Breast epithelium (tissue), 4 donors: ENCODE results near the gene GOT1. TPM values are rescaled to one million over a fixed set of nuclear protein-coding genes. Genes with fewer than 3 reads are reported as not detected.

Experiments
- DNase-seq, 2 donors: peaks; one replicate each; pipeline ENCODE4 v3.0.0-alpha.2; 2019; ENCODE audit warnings: low spot score in 2 of 2
- H3K27ac ChIP-seq, 2 donors: fragments of 200-600 bp; sonication (generic) in 1 of 2; one replicate each; pipeline ENCODE4 v1.5.1; 2016 to 2019; ENCODE audit warnings: mild to moderate bottlenecking in 1 of 2
- H3K27me3 ChIP-seq, 2 donors: fragments of 200-600 bp; sonication (generic) in 1 of 2; one replicate each; pipeline versions ENCODE4 v1.5.1 to v1.6.0; 2017 to 2019; ENCODE audit warnings: control low read depth in 1 of 2, mild to moderate bottlenecking in 1 of 2
- H3K36me3 ChIP-seq: fragments of 200-600 bp; one replicate; pipeline ENCODE4 v1.5.1; 2019
- H3K4me1 ChIP-seq, 2 donors: fragments of 200-600 bp; sonication (generic); one replicate each; pipeline ENCODE4 v1.5.1; 2016 to 2019; ENCODE audit warnings: control low read depth in 1 of 2
- H3K4me3 ChIP-seq, 3 donors: fragments of 200-600 bp; sonication (generic); 1 replicate in 2 of 3; 2 replicates in 1 of 3; pipeline ENCODE4 v1.5.1; 2016 to 2019; ENCODE audit warnings: mild to moderate bottlenecking in 3 of 3, moderate library complexity in 2 of 3
- H3K9me3 ChIP-seq, 2 donors: fragments of 200-600 bp; sonication (generic) in 1 of 2; one replicate each; pipeline ENCODE4 v1.5.1; 2016 to 2019; ENCODE audit warnings: control low read depth in 1 of 2
- POLR2A ChIP-seq: fragments of 450-650 bp; IDR thresholded peaks from one replicate; pipeline ENCODE4 v1.6.1; 2016; ENCODE audit warnings: antibody characterized with exemption, mild to moderate bottlenecking, moderate library complexity
- POLR2AphosphoS5 ChIP-seq, 3 donors: sonication (generic); formaldehyde crosslinking; IDR thresholded peaks; one replicate each; pipeline ENCODE4 v1.6.1; 2017; ENCODE audit warnings: antibody characterized with exemption in 3 of 3
- intact Hi-C: fragments of 100-400 bp; cut with DNase I; formaldehyde crosslinking; loops from one replicate; pipeline ENCODE4 v1.15.1; 2023; ENCODE audit warnings: low total_unique reads
- total RNA-seq, 3 donors: library from RNA; depleted of rRNA; stranded (reverse); fragments of >200 nt; gene quantifications; one replicate each; pipeline ENCODE4 v1.1.0, GENCODE V29; 2016
- TF ChIP-seq, protein P1 (sequence below), 3 donors: fragments of 450-650 bp; IDR thresholded peaks; one replicate each; pipeline ENCODE4 v1.5.1; 2016 to 2017; ENCODE audit warnings: antibody characterized with exemption in 3 of 3, mild to moderate bottlenecking in 3 of 3, moderate library complexity in 3 of 3

Gene GOT1
- total RNA-seq, 3 donors from 2014 or later = 13.9 to 18.4 (median 15.7) TPM

- TF ChIP-seq, protein P1, sequence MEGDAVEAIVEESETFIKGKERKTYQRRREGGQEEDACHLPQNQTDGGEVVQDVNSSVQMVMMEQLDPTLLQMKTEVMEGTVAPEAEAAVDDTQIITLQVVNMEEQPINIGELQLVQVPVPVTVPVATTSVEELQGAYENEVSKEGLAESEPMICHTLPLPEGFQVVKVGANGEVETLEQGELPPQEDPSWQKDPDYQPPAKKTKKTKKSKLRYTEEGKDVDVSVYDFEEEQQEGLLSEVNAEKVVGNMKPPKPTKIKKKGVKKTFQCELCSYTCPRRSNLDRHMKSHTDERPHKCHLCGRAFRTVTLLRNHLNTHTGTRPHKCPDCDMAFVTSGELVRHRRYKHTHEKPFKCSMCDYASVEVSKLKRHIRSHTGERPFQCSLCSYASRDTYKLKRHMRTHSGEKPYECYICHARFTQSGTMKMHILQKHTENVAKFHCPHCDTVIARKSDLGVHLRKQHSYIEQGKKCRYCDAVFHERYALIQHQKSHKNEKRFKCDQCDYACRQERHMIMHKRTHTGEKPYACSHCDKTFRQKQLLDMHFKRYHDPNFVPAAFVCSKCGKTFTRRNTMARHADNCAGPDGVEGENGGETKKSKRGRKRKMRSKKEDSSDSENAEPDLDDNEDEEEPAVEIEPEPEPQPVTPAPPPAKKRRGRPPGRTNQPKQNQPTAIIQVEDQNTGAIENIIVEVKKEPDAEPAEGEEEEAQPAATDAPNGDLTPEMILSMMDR (IDR thresholded peaks at IDR 0.05) = no peak
- TF ChIP-seq POLR2AphosphoS5 (IDR thresholded peaks at IDR 0.05) (no peak), POLR2A (no peak)
These were observed 30.8 kb upstream of the GOT1 start for GRCh38 chr10:99461230-99461629.

DNA sequence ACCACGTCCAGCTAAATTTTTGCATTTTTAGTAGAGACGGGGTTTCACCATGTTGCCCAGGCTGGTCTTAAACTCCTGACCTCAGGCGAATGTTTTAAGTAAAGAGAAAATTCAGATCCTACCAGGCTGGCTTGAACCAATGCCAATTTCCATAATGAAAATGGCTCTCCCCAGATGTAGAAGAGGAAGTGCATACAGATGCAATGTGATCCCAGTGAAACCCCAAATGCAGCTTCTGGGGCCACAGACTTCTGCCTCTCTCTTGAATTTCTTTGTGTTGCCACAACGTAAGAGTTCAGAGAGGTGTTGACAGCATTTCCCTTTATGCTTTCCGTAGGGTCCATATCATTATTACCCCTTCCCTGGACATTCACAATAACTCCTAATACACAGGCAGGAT lies 29.6 kb upstream of the GOT1 start:
- DNase-seq = no peak
- no peaks in the 10 kb centered on the region for H3K36me3 ChIP-seq
- no peaks in the 10 kb centered on the region for H3K4me1 ChIP-seq
- H3K27me3 ChIP-seq = peaks cover 0 to 16% of the 10 kb centered on the region in 2 donors
- H3K27ac ChIP-seq = no peak overlapping the region
- intact Hi-C loops = no loop called here
- no peak overlapping the region for H3K4me3 ChIP-seq
- no peaks in the 10 kb centered on the region for H3K9me3 ChIP-seq
- TF ChIP-seq POLR2AphosphoS5 (IDR thresholded peaks at IDR 0.05) = no peak
- TF ChIP-seq, protein P1 (IDR thresholded peaks at IDR 0.05) = no peak
- TF ChIP-seq POLR2A = no peak

More at GRCh38 chr10:99461230-99461629, 30.8 kb upstream of the GOT1 start:
- H3K4me3 ChIP-seq = no peak overlapping the region
- H3K27me3 ChIP-seq = peaks cover 0 to 21% of the 10 kb centered on the region in 2 donors
- intact Hi-C loops = no loop called here
- no peaks in the 10 kb centered on the region for H3K36me3 ChIP-seq
- no peaks in the 10 kb centered on the region for H3K9me3 ChIP-seq
- H3K27ac ChIP-seq = no peak overlapping the region
- H3K4me1 ChIP-seq = no peaks in the 10 kb centered on the region
- no peak for DNase-seq

- no peak for TF ChIP-seq POLR2AphosphoS5 (IDR thresholded peaks at IDR 0.05)
- TF ChIP-seq, protein P1 (IDR thresholded peaks at IDR 0.05) = no peak
- TF ChIP-seq POLR2A = no peak
- H3K9me3 ChIP-seq = no peaks in the 10 kb centered on the region
- peaks cover 0 to 18% of the 10 kb centered on the region in 2 donors for H3K27me3 ChIP-seq
- no peak overlapping the region for H3K4me3 ChIP-seq
- DNase-seq = no peak
- H3K27ac ChIP-seq = no peak overlapping the region
- H3K36me3 ChIP-seq = no peaks in the 10 kb centered on the region
- H3K4me1 ChIP-seq = no peaks in the 10 kb centered on the region
- intact Hi-C loops = no loop called here
These were observed 28.8 kb upstream of the GOT1 start for GRCh38 chr10:99459217-99459616.

DNA sequence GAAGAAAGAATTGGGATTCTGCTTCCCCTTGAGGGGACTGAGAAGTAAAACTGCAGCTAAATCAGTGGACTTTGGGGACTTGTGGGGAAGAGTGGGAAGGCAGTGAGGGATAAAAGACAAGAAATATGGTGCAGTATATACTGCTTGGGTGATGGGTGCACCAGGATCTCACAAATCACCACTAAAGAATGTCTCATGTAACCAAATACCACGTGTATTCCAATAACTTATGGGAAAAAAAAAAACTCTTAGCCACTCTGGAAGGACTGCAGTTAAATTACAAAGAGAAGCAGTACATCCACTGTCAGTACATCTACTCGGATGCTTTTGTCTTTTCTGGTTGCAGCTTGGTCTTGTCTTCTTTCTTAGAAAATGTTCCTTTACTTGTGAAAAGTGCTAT lies 27.4 kb upstream of the GOT1 start:
- Histone ChIP-seq H3K9me3 (no peaks in the 10 kb centered on the region), H3K36me3 (no peaks in the 10 kb centered on the region), H3K4me1 (no peaks in the 10 kb centered on the region), H3K27me3 (peaks cover 0 to 18% of the 10 kb centered on the region in 2 donors), H3K4me3 (no peak overlapping the region), H3K27ac (no peak overlapping the region)
- TF ChIP-seq POLR2AphosphoS5 (IDR thresholded peaks at IDR 0.05) = no peak
- TF ChIP-seq, protein P1 (IDR thresholded peaks at IDR 0.05) = no peak
- TF ChIP-seq POLR2A = no peak
- no peak for DNase-seq
- intact Hi-C loops = no loop called here

DNA sequence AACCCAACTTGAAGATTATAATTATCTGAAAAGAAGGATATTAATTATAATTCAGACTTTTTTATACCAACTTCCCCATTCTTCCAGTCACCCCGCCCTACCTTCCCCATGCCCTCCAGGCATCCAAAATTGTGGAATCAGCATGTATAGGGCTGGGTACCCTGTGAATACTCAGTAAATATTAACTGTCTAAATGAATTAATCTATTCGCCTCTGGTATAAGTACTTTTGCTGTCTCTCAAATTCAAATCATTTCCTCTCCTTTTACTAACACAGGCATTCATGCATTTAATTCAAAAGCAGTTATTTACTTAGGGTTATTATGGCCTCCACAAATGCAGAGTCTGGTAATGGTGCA lies 26.5 kb upstream of the GOT1 start:
- H3K9me3 ChIP-seq = no peaks in the 10 kb centered on the region
- no peak for DNase-seq
- TF ChIP-seq POLR2A = no peak
- no peak overlapping the region for H3K27ac ChIP-seq
- intact Hi-C loops = no loop called here
- H3K27me3 ChIP-seq = peaks cover 0 to 15% of the 10 kb centered on the region in 2 donors
- no peak overlapping the region for H3K4me3 ChIP-seq
- no peaks in the 10 kb centered on the region for H3K36me3 ChIP-seq
- no peaks in the 10 kb centered on the region for H3K4me1 ChIP-seq
